WTC11 (cell line): ENCODE data around the gene ZNF711. TPM values are rescaled to one million over a fixed set of nuclear protein-coding genes. Genes with fewer than 3 reads are reported as not detected.
A peak's percentile ranks its signal among the peaks of the same experiment; 100 is the strongest.
"Not testable (repeated sequence)": the region's sequence is repeated elsewhere in the genome, so short reads cannot be mapped to it uniquely, and the experiment has no call there.

Experiments
- ATAC-seq: fragments of 200-7000 bp; cut with Tn5 transposase; 2 replicates; pipeline ENCODE4 v1.10.0; 2021; ENCODE audit warnings: mild to moderate bottlenecking, moderate library complexity
- CTCF ChIA-PET: fragments of 300-600 bp; sonication (Branson Sonifier 250); formaldehyde crosslinking; loops from one replicate; lab custom pipeline; 2021; ENCODE audit warnings: antibody characterized with exemption; lab: Charles Lee
- POLR2A ChIA-PET: fragments of 350-600 bp; sonication (Branson Sonifier 250); formaldehyde crosslinking; loops from one replicate; lab custom pipeline; 2021; ENCODE audit warnings: antibody characterized with exemption; lab: Charles Lee
- DNase-seq: peaks from one replicate; pipeline ENCODE4 v3.0.0; 2021; ENCODE audit warnings: low spot score
- H3K27ac Mint-ChIP-seq: 2 replicates; pipeline ENCODE4 v1.8.0; 2021; ENCODE audit warnings: mixed read lengths
- H3K27me3 Mint-ChIP-seq: 2 replicates; pipeline ENCODE4 v1.8.0; 2021; ENCODE audit warnings: low read depth, mild to moderate bottlenecking, moderate library complexity, mixed read lengths
- H3K36me3 Mint-ChIP-seq: 2 replicates; pipeline ENCODE4 v1.8.0; 2021; ENCODE audit warnings: mixed read lengths
- H3K4me1 Mint-ChIP-seq: 2 replicates; pipeline ENCODE4 v1.8.0; 2022; ENCODE audit warnings: mixed read lengths
- H3K4me3 Mint-ChIP-seq: 2 replicates; pipeline ENCODE4 v1.8.0; 2021; ENCODE audit warnings: mild to moderate bottlenecking, moderate library complexity, mixed read lengths
- H3K9me3 Mint-ChIP-seq: 2 replicates; pipeline ENCODE4 v1.8.0; 2021; ENCODE audit warnings: mixed read lengths
- CBFB ChIP-seq: sonication (generic); formaldehyde crosslinking; IDR thresholded peaks from 2 replicates; pipeline ENCODE4 v1.8.1; 2022; ENCODE audit warnings: mild to moderate bottlenecking, low read depth, missing genetic modification reagents
- CDX4 ChIP-seq: fragments of 250-450 bp; sonication (Bioruptor Pico); IDR thresholded peaks from 2 replicates; pipeline ENCODE4 v1.9.0; 2021; ENCODE audit warnings: moderate library complexity, mild to moderate bottlenecking, inconsistent platforms, borderline replicate concordance
- FOXJ3 ChIP-seq: sonication (generic); formaldehyde crosslinking; IDR thresholded peaks from 2 replicates; pipeline ENCODE4 v1.9.0; 2021; ENCODE audit warnings: missing genetic modification reagents, mild to moderate bottlenecking, borderline replicate concordance
- FOXP4 ChIP-seq: sonication (generic); formaldehyde crosslinking; IDR thresholded peaks from 2 replicates; pipeline ENCODE4 v1.8.0; 2022; ENCODE audit warnings: mild to moderate bottlenecking, missing genetic modification reagents
- GTF2I ChIP-seq: fragments of 250-450 bp; sonication (Bioruptor Pico); conservative IDR thresholded peaks from 2 replicates; pipeline ENCODE4 v1.4.0; 2021; ENCODE audit warnings: mild to moderate bottlenecking
- HMGA2 ChIP-seq: fragments of 250-450 bp; sonication (Bioruptor Pico); IDR thresholded peaks from 2 replicates; pipeline ENCODE4 v1.4.0; 2021; ENCODE audit warnings: mild to moderate bottlenecking, moderate library complexity
- IRF1 ChIP-seq: sonication (generic); formaldehyde crosslinking; IDR thresholded peaks from 2 replicates; pipeline ENCODE4 v1.8.0; 2023; ENCODE audit warnings: missing genetic modification reagents
- NFATC4 ChIP-seq: fragments of 250-450 bp; sonication (Bioruptor Pico); IDR thresholded peaks from 2 replicates; pipeline ENCODE4 v1.9.0; 2021; ENCODE audit warnings: mild to moderate bottlenecking
- SOX15 ChIP-seq: fragments of 250-450 bp; sonication (Bioruptor Pico); IDR thresholded peaks from 2 replicates; pipeline ENCODE4 v1.9.0; 2021; ENCODE audit warnings: mild to moderate bottlenecking
- TEAD1 ChIP-seq: sonication (generic); formaldehyde crosslinking; IDR thresholded peaks from 2 replicates; pipeline ENCODE4 v1.8.0; 2022; ENCODE audit warnings: mild to moderate bottlenecking, missing genetic modification reagents
- TEAD4 ChIP-seq: sonication (generic); formaldehyde crosslinking; IDR thresholded peaks from 2 replicates; pipeline ENCODE4 v1.8.0; 2022; ENCODE audit warnings: mild to moderate bottlenecking, missing genetic modification reagents
- TP53 ChIP-seq: sonication (generic); formaldehyde crosslinking; IDR thresholded peaks from 2 replicates; pipeline ENCODE4 v1.8.1; 2023; ENCODE audit warnings: mild to moderate bottlenecking, missing genetic modification reagents
- ZNF121 ChIP-seq: sonication (generic); formaldehyde crosslinking; IDR thresholded peaks from 2 replicates; pipeline ENCODE4 v1.8.0; 2023; ENCODE audit warnings: missing genetic modification reagents
- ZNF138 ChIP-seq: sonication (generic); formaldehyde crosslinking; conservative IDR thresholded peaks from 2 replicates; pipeline ENCODE4 v1.8.1; 2022; ENCODE audit warnings: mild to moderate bottlenecking, moderate library complexity, missing genetic modification reagents
- ZNF232 ChIP-seq: sonication (generic); formaldehyde crosslinking; IDR thresholded peaks from 2 replicates; pipeline ENCODE4 v1.8.0; 2022; ENCODE audit warnings: mild to moderate bottlenecking, missing genetic modification reagents
- ZNF532 ChIP-seq: fragments of 250-450 bp; sonication (Bioruptor Pico); IDR thresholded peaks from 2 replicates; pipeline ENCODE4 v1.9.0; 2021; ENCODE audit warnings: mild to moderate bottlenecking, borderline replicate concordance
- ZNF671 ChIP-seq: fragments of 250-450 bp; sonication (Bioruptor Pico); IDR thresholded peaks from 2 replicates; pipeline ENCODE4 v1.8.0; 2021; ENCODE audit warnings: mild to moderate bottlenecking
- total RNA-seq: library from RNA; stranded (reverse); gene quantifications from 3 replicates; pipeline ENCODE4 v1.2.3, GENCODE V29; 2021
- TF ChIP-seq, protein P1 (sequence below): sonication (generic); formaldehyde crosslinking; IDR thresholded peaks from 2 replicates; pipeline ENCODE4 v1.8.1; 2023; ENCODE audit warnings: mild to moderate bottlenecking, missing genetic modification reagents, moderate library complexity
- TF ChIP-seq, protein P2 (sequence below): fragments of 250-450 bp; sonication (Bioruptor Pico); IDR thresholded peaks from 2 replicates; pipeline ENCODE4 v1.9.0; 2021; ENCODE audit warnings: mild to moderate bottlenecking
- TF ChIP-seq, protein P3 (sequence below): fragments of 250-450 bp; sonication (Bioruptor Pico); IDR thresholded peaks from 2 replicates; pipeline ENCODE4 v1.8.0; 2021; ENCODE audit warnings: mild to moderate bottlenecking
- TF ChIP-seq, protein P4 (sequence below): sonication (generic); formaldehyde crosslinking; IDR thresholded peaks from 2 replicates; pipeline ENCODE4 v1.8.1; 2023; ENCODE audit warnings: mild to moderate bottlenecking, moderate library complexity, missing genetic modification reagents

ZNF711 gene
- total RNA-seq, 1 experiment from 2014 or later, result 12.5 TPM

GRCh38 chrX:85243155-85243554 lies 636 bp upstream of the ZNF711 start (continued):
- TF ChIP-seq, protein P1, sequence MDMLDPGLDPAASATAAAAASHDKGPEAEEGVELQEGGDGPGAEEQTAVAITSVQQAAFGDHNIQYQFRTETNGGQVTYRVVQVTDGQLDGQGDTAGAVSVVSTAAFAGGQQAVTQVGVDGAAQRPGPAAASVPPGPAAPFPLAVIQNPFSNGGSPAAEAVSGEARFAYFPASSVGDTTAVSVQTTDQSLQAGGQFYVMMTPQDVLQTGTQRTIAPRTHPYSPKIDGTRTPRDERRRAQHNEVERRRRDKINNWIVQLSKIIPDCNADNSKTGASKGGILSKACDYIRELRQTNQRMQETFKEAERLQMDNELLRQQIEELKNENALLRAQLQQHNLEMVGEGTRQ (CRISPR knock-in tag), result no peak
- TF ChIP-seq FOXJ3 (CRISPR knock-in tag), result no peak
- TF ChIP-seq, protein P2, sequence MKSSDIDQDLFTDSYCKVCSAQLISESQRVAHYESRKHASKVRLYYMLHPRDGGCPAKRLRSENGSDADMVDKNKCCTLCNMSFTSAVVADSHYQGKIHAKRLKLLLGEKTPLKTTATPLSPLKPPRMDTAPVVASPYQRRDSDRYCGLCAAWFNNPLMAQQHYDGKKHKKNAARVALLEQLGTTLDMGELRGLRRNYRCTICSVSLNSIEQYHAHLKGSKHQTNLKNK, result no peak
- TF ChIP-seq, protein P3, sequence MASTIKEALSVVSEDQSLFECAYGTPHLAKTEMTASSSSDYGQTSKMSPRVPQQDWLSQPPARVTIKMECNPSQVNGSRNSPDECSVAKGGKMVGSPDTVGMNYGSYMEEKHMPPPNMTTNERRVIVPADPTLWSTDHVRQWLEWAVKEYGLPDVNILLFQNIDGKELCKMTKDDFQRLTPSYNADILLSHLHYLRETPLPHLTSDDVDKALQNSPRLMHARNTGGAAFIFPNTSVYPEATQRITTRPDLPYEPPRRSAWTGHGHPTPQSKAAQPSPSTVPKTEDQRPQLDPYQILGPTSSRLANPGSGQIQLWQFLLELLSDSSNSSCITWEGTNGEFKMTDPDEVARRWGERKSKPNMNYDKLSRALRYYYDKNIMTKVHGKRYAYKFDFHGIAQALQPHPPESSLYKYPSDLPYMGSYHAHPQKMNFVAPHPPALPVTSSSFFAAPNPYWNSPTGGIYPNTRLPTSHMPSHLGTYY (CRISPR knock-in tag), result no peak

DNA sequence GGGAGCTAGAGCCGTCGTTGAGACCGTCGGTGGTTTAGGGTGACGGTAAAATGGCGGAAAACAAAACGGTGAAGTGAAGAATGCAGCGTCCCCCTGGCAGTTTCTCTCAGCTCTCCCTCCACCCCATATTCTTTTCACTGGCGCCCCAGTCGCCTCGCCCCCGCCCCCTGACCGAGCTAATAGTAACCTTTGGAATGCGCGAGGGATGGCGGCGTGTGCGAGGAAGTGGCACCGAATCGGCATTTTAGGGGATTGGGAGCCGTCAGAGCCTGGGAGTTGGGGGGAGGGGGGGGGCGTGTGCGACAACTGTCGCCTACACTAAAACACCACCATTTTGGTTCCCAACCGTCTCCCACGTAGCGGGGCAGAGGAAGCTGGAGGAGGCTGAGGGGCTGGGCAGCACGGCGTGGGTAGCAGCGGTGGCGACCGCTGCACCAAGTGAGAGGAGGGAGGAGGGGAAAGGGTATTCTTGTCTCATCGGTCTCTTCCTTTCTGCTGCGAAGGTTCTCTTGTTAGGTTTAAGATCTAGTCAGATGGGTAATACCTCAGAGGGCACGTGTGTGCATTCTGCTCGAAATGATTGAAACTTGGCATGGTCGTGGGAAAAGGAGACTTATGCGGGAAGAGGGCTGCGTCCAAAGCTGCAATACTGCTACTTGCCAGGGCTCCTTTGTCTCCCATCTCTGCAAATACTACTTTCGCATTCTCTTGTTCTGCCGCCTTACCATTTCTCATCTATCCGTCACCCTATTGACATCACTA lies 840 bp downstream of the ZNF711 start:
- Mint-ChIP-seq H3K4me1 (peaks cover 24% of the 10 kb centered on the region), H3K27ac (peak overlapping the region; percentile 98), H3K4me3 (peak overlapping the region; percentile 96), H3K36me3 (peaks cover 8% of the 10 kb centered on the region), H3K27me3 (no peaks in the 10 kb centered on the region), H3K9me3 (no peaks in the 10 kb centered on the region)
- ChIA-PET POLR2A (no interaction called here), CTCF (interaction anchor here (0.6 to 1.9 kb wide), 3 partner anchors 135 to 777 kb away, joined by 4 to 8 read pairs (median 4); no protein-coding TSS in a partner anchor)
- ATAC-seq (peak; percentile 21), DNase-seq (peak; percentile 19)
- TF ChIP-seq TEAD4 (CRISPR knock-in tag) (no peak), CDX4 (no peak), FOXP4 (CRISPR knock-in tag) (no peak), IRF1 (CRISPR knock-in tag) (no peak), ZNF232 (CRISPR knock-in tag) (no peak), CBFB (CRISPR knock-in tag) (no peak), GTF2I (no peak), ZNF121 (no peak), NFATC4 (CRISPR knock-in tag) (no peak), ZNF138 (no peak), TP53 (CRISPR knock-in tag) (no peak), HMGA2 (CRISPR knock-in tag) (no peak), ZNF671 (CRISPR knock-in tag) (no peak), TEAD1 (CRISPR knock-in tag) (no peak), ZNF532 (CRISPR knock-in tag) (no peak), SOX15 (CRISPR knock-in tag) (no peak)
- TF ChIP-seq, protein P4, sequence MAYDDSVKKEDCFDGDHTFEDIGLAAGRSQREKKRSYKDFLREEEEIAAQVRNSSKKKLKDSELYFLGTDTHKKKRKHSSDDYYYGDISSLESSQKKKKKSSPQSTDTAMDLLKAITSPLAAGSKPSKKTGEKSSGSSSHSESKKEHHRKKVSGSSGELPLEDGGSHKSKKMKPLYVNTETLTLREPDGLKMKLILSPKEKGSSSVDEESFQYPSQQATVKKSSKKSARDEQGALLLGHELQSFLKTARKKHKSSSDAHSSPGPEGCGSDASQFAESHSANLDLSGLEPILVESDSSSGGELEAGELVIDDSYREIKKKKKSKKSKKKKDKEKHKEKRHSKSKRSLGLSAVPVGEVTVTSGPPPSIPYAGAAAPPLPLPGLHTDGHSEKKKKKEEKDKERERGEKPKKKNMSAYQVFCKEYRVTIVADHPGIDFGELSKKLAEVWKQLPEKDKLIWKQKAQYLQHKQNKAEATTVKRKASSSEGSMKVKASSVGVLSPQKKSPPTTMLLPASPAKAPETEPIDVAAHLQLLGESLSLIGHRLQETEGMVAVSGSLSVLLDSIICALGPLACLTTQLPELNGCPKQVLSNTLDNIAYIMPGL (CRISPR knock-in tag), result no peak
- TF ChIP-seq, protein P2, result no peak

DNA sequence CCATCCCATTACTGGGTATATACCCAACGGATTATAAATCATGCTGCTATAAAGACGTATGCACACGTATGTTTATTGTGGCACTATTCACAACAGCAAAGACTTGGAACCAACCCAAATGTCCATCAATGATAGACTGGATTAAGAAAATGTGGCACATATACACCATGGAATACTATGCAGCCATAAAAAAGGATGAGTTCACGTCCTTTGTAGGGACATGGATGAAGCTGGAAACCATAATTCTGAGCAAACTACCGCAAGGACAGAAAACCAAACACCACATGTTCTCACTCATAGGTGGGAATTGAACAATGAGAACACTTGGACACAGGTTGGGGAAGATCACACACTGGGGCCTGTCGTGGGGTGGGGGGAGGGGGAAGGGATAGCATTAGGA lies 41.5 kb downstream of the ZNF711 start:
- POLR2A ChIA-PET, H3K4me3 Mint-ChIP-seq, ATAC-seq, DNase-seq, H3K27me3 Mint-ChIP-seq, CTCF ChIA-PET, H3K4me1 Mint-ChIP-seq, H3K27ac Mint-ChIP-seq, H3K36me3 Mint-ChIP-seq: not testable (repeated sequence)
- peaks cover 15% of the 10 kb centered on the region for H3K9me3 Mint-ChIP-seq
